NCI-H2227 treated with DMSO at 0.1 percent for 48 hours (cell line): Measurements from ENCODE around the gene COX19.
A peak's percentile ranks its signal among the peaks of the same experiment; 100 is the strongest.
"Not testable (repeated sequence)": the region's sequence is repeated elsewhere in the genome, so short reads cannot be mapped to it uniquely, and the experiment has no call there.

ENCODE experiments used
- DNase-seq: peaks from one replicate; lab custom pipeline; 2025; lab: John Stamatoyannopoulos, UW

COX19 gene

DNA sequence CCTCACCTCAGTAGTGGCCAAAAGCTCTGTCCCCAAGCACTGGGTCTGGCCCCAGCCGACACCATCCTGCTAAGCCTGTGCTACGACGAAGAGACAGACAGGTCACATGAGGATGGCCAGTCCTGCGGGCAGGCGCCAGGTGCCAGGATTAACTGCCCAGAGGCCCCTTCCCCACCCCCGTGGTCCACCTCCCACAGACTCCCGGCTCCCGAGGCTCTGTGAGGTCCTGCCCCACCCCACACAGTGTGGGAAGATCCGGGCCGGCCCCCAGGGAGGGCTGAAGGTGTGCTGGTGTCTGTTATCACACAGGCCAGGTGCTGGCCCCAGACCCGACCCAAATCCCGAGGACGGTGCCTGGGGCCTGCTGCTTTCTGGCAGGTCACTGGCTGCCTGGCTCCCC, 34.9 kb upstream of the COX19 start:
- no peak for DNase-seq

DNA sequence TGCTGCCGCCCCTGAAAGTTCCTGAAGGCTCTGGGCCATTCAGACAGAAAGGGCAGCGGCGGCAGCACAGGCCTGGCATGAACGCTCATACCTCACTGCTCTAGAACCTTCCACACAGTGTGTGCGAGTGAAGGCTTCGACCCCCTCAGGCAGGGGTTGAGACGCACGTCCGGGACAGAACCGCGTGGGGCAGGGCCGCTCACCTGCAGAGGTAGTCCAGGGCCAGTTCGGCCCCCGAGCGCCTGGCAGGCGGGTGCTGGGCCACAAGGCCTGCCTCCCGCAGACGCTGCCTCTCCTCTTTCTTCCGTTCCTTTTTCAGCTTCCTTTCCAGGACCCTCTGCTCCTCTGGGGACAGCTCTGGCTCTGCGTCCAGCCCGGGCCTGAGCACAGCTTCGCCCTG, 34.4 kb upstream of the COX19 start:
- no peak for DNase-seq

DNA sequence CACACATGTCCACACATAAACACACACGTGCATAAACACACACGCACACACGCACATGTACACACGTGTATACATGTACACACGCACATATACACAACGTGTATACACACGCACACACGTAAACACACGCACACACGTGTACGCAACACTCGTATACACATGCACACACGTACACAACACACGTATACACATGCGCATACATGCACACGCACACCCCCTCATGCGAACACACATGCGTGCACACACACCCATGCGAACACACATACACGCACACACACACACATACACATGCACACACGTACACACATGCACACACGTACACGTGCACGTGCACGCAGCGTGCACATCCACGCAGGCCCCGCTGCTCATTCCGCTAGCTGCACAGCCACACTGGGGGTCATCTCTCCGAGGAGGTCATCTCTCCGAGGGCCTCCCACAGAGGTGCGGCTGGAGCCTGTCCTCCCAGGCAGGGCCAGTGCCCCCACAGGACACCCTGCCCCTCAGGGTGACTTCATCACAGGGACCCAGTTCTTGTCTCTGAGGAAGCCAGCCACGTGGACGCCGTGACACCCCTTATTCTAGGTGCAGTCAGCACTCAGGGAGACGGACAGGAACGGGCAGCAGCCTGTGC, 33.5 kb upstream of the COX19 start:
- no peak for DNase-seq

DNA sequence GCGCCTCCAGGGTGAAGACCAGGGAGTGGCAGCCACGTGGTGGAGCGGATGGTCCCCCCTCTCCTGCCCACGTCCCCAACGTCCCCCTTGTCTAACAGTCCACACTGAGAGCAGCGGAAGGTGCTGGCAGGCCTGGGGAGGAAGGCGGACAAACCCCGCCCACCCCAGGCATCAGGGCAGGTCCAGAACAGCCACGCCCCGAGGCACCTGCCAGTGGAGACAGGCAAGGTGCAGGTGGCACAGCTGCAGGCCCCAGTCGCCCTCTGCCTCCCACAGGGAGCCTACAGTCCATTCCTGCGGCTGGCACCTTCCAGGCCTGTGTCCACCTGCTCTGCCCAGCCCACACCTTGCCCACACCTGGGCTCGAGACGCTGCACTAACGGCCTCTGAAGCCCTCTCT, 32.6 kb upstream of the COX19 start:
- no peak for DNase-seq

DNA sequence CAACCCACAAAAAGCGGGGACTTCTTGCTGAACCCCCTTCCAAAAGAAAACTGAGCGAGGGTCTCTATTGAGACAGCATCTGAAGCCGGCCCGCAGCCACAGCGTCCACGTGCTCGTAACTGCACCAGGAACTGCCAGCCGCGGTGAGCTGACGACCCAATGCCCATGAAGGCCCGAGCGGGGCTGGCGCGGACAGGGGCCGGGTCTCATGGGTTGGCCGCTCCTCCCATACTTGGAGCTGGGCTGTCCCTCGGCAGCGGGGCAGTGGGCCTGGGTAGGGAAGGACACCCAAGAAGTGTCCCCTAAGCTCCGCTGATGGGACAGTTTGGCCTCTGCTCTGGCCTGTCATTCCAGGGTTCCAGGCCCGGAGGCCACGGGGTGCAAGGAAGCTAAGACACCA, 30.0 kb upstream of the COX19 start:
- DNase-seq: no peak

DNA sequence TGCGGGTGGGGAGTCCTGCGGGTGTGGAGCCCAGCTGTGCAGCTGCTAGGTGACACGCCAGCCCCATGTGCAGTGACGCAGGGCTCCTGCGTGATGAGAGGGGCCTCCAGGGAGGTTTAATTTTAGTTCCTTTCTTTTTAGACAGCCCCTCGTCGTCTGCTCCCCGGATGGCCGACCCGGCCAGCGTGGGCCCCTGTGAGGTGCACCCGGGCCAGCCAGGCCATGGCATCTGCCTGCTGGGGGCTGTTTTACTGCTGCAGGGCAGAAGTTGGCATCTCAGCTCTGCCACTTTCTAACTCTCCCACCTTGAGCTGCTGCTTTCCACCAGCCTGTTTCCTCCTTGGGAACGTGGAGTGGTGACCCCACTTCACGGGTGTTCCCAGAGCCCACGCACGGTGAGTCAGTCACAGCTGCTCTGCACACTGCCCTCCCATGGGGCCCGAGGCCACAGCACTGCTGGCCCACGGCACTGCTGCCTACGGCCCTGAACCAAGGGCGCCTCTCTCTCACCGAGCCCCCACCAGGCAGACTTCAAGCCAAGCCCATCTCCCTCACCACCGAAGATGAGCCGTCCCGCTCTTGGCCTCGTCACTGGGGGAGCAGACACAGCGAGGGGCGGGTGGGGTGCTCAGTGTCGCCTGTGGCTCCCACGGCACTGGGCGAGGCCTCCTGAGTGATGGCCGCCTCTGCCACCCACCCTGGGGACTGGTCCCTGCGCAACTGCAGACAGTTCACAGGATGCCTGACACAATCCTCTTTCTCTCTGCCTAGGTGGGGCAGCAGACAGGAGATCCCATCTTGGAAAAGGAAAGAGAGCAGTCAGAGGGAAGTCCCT, 28.9 kb upstream of the COX19 start:
- DNase-seq: no peak

DNA sequence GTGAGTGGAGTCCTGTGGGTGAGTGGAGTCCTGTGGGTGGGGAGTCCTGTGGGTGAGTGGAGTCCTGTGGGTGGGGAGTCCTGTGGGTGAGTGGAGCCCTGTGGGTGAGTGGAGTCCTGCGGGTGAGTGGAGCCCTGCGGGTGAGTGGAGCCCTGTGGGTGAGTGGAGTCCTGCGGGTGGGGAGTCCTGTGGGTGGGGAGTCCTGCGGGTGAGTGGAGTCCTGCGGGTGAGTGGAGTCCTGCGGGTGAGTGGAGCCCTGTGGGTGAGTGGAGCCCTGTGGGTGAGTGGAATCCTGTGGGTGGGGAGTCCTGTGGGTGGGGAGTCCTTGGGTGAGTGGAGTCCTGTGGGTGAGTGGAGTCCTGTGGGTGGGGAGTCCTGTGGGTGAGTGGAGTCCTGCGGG, 27.1 kb upstream of the COX19 start:
- not testable (repeated sequence) for DNase-seq

DNA sequence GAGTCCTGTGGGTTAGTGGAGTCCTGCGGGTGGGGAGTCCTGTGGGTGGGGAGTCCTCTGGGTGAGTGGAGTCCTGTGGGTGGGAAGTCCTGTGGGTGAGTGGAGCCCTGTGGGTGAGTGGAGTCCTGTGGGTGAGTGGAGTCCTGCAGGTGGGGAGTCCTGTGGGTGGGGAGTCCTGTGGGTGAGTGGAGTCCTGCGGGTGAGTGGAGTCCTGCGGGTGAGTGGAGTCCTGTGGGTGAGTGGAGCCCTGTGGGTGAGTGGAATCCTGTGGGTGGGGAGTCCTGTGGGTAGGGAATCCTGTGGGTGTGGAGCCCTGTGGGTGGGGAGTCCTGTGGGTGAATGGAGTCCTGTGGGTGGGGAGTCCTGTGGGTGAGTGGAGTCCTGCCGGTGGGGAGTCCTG, 26.7 kb upstream of the COX19 start:
- DNase-seq: not testable (repeated sequence)

DNA sequence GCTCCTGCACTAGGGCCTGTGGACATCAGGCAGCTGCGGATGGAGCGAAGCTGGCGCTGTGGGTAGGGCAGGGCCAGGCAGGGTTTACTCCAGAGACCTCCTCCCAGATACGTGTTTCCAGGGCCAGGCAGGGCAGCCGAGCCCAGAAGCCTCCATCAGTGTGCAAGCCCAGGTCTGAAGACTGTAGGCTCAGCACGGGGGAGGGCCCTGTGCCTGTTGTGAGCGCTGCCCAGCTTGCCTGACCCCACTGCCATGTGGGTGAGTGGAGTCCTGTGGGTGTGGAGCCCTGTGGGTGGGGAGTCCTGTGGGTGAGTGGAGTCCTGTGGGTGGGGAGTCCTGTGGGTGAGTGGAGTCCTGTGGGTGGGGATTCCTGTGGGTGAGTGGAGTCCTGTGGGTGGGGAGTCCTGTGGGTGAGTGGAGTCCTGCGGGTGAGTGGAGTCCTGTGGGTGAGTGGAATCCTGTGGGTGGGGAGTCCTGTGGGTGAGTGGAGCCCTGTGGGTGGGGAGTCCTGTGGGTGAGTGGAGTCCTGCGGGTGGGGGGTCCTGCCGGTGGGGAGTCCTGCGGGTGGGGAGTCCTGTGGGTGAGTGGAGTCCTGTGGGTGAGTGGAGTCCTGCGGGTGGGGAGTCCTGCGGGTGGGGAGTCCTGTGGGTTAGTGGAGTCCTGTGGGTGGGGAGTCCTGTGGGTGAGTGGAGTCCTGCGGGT, 25.9 kb upstream of the COX19 start:
- DNase-seq: not testable (repeated sequence)

DNA sequence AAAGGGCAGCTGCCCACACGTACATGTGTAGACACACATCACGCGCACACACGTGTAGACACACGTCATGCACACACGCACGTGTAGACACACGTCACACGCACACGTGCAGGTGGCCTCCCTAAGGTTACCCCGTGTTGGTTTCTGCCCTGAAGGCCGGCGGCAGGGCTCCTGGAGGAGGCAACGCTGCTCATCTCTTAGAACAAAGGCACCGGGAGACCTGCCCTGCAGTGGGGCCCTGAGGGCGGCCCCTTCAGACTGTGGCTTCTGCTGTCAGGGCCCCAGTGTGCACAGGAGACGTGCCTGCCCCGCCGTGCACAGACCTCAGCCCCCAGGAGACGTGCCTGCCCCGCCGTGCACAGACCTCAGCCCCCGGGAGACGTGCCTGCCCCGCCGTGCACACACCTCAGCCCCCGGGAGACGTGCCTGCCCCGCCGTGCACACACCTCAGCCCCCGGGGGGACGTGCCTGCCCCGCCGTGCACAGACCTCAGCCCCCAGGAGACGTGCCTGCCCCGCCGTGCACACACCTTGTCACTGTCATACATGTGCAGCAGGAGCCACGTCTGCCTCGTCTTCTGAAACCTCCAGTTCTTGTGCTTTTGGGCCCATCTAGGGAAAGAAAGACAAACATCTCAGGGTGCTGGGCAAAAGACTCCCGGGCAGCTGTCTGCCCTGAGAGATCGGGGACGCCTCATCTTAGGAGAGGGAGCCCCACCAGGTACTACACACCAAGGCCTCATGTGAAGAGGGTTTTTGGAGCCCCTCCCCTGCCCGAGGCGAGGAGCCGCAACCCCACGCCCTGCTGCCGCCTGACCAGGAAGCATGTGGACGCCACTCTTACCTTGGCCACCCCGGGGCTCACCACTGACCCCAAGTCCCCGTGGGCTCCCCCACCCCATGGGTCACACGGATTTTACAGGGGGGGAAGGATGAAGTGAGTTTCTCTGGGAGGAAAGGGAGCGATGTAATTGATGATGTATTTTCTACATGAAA, 24.9 kb upstream of the COX19 start:
- DNase-seq: no peak

DNA sequence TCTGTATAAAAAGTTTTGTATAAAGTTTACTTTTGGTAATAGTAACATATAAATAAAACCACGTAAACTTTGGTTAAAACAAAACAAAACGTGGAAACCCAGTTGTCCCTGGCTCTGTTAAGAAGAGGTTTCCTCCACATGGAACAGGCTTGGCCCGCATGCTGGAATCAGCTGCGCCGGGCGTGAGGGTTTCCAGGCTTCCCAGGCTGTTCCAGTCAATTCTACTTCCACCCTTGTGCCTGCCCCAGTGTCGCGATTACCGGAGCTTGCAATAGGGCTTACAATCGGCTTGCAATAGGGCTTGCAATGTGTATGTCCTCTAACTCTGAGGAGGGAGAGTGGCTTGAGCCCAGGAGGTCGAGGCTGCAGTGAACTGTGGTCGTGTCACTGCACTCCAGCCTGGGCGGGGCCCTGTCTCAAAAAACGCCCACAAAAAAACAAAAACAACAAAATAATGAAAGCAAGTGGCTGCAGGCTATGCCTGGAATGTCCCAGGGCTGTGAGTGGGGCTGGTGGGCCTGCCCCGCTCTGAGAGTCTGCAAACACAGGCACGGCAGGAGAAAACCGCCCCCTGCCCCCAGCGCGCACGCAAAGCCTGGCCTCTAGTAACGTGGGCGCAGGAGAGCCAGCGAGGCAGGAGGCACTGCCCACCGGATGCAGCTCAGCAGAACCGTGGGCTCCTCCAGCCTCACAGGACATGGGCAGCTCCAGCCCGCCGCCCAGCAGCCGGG, 24.0 kb upstream of the COX19 start:
- no peak for DNase-seq

DNA sequence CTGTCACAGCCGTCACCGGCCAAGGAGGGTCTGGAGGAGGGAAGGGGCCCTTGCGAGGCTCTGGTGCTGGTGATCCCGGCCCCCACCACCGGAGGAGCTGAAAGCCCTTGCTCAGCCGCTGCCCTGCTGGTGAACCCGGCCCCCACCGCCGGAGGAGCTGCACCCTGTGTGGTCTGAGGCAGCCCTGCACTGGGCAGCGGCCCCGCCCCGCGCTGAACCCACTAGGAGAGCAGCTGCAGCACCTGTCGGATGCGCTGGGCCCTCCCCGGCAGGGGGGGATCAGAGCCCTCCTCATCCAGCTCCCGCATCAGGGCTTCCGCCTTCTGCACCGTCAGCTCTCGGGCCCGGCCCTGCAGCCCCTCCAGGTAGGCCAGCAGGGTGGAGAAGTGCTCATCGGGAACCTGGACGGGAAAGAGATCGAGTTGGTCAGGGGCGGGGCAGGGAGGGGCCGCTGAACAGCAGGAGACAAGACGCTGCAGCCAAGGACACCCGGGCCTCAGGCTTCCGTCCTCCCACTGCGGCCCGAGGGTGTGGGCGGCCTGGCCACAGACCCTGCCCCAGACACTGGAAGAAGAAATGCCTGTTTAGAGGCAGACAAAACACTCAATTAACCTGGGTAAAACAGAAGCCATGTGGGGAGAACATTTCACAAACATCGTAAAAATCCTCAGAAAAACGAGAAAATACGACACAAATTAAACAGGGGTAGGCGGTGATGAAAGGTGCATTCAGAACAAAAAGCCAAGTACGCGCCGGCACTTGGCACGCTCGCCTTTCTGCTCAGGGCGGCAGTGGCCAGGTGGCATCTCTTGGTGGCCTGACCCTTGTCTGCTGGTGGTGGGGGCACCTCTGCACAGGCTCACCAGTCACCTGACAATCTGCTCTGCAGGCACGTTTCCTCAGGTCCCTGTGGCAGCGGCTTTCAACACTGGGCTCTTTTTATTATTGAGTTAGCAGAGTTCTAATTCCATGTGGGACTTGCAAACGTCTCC, 22.4 kb upstream of the COX19 start:
- no peak for DNase-seq

DNA sequence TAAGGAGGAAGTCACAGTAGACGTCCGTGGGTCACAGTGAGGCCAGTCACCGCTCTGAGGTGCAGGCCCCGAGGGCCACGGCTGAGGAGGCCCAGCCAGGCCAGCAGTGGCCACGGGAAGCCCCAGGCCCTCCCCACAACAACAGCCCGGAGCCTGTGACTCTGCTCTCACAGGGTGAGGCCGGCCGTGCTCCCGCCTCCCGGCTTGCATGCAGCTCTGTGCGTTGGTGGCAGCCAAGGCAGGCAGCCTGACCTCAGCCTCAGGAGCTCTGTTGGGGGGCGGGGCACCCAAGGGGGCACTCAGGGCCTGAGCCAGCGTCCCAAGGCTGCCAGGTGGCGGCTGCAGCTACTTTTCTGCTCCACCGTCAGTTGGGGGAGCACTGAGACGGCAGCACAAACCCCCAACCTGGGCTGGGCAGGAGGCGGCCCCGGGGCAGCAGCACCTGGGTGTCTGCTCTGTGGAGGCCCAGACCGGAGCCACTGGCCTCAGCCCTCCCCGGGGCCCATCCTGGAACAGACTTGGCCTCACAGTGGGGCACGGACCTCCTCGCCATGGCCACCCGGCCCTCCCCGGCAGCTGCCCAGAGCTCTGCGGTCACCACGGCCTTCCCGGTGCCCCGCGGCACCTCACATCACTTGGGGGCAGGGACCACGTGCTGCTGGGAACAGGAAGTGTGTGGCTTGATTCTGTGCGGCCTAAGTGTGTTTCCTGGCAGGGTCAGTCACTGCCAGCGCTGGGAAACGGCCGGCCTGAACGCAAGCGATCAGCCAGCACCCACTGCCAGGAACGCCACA, 20.9 kb upstream of the COX19 start:
- no peak for DNase-seq

DNA sequence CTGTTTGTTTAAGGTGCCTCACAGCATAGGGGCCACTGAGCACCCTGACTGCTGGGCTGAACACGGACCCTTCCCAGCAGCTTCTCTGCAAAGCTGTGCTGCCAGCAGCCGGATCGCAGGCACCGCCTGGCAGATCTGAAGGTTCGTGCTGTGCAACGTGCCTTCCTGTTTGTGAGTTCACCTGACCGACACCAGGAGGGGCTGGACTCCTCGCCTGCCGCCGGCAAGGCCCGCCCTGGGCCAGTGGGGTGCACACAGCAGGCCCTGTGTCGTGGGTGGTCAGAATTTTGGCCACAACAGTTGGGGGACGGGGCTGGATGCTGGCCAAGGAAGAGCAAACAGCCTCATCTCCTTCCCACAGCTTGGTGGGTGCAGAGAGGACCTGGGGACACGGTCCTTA, 20.2 kb upstream of the COX19 start:
- DNase-seq: no peak

DNA sequence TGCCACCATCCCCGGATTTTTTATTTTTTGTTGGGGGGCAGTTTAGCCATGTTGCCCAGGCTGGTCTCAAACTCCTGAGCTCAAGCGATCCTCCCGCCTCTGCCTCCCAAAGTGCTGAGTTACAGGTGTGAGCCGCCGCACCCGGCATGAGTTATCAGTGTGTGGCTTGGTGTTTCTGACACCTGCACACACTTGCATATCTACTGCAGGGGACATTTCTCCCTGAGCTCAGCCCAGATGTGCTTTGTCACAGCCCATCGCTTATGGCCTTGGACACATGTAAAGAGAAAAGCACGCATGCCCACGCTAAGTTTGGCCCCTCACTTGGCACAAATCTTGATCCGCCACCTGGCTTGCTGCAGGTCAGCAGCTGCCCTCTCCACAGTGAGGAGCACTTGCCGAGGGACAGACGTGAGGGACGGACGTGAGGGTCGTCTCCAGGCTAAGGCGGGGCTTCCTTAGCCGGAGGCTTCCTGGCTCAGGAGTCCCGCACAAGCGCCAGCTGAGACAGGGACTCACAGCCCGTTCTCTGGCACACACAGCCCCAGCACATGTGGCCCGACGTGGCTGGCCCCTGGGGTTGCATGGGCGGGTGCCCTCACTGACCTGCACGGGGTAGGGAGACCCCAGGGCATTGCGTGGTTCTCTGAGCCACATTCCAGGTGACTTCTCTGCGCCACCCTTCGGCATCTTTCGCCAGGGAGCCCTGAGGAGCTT, 19.4 kb upstream of the COX19 start:
- no peak for DNase-seq

DNA sequence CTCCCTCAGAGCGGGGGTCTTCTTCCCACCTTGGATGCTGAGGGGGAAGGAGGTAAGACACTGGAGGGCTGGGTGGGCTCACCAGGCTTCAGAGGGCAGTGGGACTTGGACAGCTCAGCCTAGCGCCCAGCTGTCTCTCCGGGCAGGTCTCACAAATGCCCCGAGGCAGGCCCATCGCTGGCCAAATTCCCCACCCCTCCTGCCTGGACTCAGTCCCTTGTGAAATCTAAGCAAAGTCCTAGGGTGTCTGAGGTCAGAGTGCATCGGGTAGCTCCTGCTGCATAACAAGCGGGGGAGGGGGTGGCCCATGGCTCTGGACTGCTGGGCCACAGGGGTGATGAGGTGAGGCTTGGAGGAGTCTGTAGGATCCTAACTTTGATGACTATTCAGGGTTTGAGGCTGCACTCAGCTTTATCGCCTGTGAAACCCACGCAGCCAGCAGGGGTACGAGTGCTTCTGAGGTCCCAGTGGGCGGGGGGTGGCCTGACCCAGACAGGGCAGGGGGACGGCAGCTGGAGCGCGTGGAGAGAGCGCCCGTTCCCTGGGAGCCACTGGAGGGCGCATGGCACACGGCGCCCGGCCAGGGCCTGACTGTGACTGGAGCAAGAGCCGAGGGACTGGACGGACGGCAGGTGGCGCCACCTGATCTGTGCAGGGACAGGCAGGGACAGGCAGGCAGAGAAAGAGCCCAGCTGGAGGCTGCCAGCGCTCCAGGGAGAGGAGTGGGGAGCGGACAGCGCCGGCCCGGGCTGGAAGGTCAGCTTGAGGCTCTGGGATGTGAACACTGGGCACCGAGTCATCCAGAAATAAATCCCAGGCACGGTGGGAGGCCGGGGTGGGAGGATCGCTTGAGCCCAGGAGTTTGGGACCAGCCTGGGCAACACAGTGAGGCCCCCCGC, 17.6 kb upstream of the COX19 start:
- DNase-seq: peak; percentile 79
